Amniotic epithelial cell (primary cell): ENCODE data around the gene GNB5.
"Not testable (repeated sequence)": the region's sequence is repeated elsewhere in the genome, so short reads cannot be mapped to it uniquely, and the experiment has no call there.

Source experiments
- DNase-seq: peaks from one replicate; pipeline ENCODE4 v3.0.0-alpha.2; 2010; ENCODE audit warnings: low read depth

The GNB5 gene

GRCh38 chr15:52170199-52170598 is 21.0 kb downstream of the GNB5 start:
- DNase-seq, result not testable (repeated sequence)

GRCh38 chr15:52165494-52166131 is 25.6 kb downstream of the GNB5 start:
- not testable (repeated sequence) for DNase-seq

GRCh38 chr15:52164631-52165265 is 26.4 kb downstream of the GNB5 start:
- no peak for DNase-seq

- DNase-seq, result no peak
These were observed 27.6 kb downstream of the GNB5 start for GRCh38 chr15:52163321-52164190.

GRCh38 chr15:52162876-52163275 is 28.3 kb downstream of the GNB5 start:
- no peak for DNase-seq

GRCh38 chr15:52162260-52162659 is 28.9 kb downstream of the GNB5 start:
- DNase-seq, result no peak

- DNase-seq, result no peak
These were observed 29.7 kb downstream of the GNB5 start for GRCh38 chr15:52161406-52161966.

GRCh38 chr15:52159645-52160044 is 31.5 kb downstream of the GNB5 start:
- DNase-seq, result no peak

GRCh38 chr15:52158084-52158765 is 33.0 kb downstream of the GNB5 start:
- DNase-seq, result no peak

- DNase-seq, result no peak
These were observed 35.3 kb downstream of the GNB5 start for GRCh38 chr15:52155878-52156277.

GRCh38 chr15:52154896-52155865 is 36.0 kb downstream of the GNB5 start:
- no peak for DNase-seq

GRCh38 chr15:52153900-52154895 is 37.0 kb downstream of the GNB5 start:
- DNase-seq, result no peak

GRCh38 chr15:52151353-52151752 is 39.8 kb downstream of the GNB5 start:
- no peak for DNase-seq

GRCh38 chr15:52150871-52151270 is 40.3 kb downstream of the GNB5 start:
- no peak for DNase-seq

- DNase-seq, result no peak
These were observed 41.0 kb downstream of the GNB5 start for GRCh38 chr15:52150043-52150825.

GRCh38 chr15:52148403-52148802 is 42.8 kb downstream of the GNB5 start:
- DNase-seq, result no peak

- no peak for DNase-seq
These were observed 44.4 kb downstream of the GNB5 start for GRCh38 chr15:52146776-52147175.

GRCh38 chr15:52146261-52146660 is 44.9 kb downstream of the GNB5 start:
- DNase-seq, result no peak

GRCh38 chr15:52144656-52145178 is 46.5 kb downstream of the GNB5 start:
- peak; percentile 70 for DNase-seq
